Liver (tissue), 9 donors: ENCODE measurements around the gene B9D2. TPM values are rescaled to one million over a fixed set of nuclear protein-coding genes. Genes with fewer than 3 reads are reported as not detected.

ENCODE experiments used
- DNase-seq: peaks from one replicate; pipeline ENCODE4 v3.0.0-alpha.2; 2017; ENCODE audit warnings: low spot score
- H3K27ac ChIP-seq, 2 donors: one replicate each; pipeline ENCODE4 v1.7.0; 2013; ENCODE audit warnings: inconsistent platforms in 2 of 2, low read length in 2 of 2, control low read depth in 1 of 2, low read depth in 1 of 2, mild to moderate bottlenecking in 1 of 2
- H3K27me3 ChIP-seq, 4 donors: one replicate each; pipeline versions ENCODE4 v1.6.1 to v1.7.0; 2013; ENCODE audit warnings: low read length in 3 of 4, inconsistent platforms in 1 of 4, mild to moderate bottlenecking in 1 of 4, moderate library complexity in 1 of 4; ENCODE audit not compliant: control insufficient read depth in 4 of 4, insufficient read depth in 4 of 4
- H3K36me3 ChIP-seq, 4 donors: one replicate each; pipeline versions ENCODE4 v1.6.1 to v1.7.0; 2013; ENCODE audit warnings: low read length in 3 of 4, mild to moderate bottlenecking in 3 of 4, low read depth in 1 of 4, moderate library complexity in 1 of 4; ENCODE audit not compliant: control insufficient read depth in 4 of 4, insufficient read depth in 3 of 4
- H3K4me1 ChIP-seq, 4 donors: one replicate each; pipeline versions ENCODE4 v1.6.1 to v1.7.0; 2013; ENCODE audit warnings: low read length in 3 of 4, mild to moderate bottlenecking in 3 of 4, moderate library complexity in 1 of 4; ENCODE audit not compliant: control insufficient read depth in 4 of 4, insufficient read depth in 4 of 4
- H3K4me3 ChIP-seq, 3 donors: one replicate each; pipeline versions ENCODE4 v1.6.1 to v1.7.0; 2013; ENCODE audit warnings: low read length in 3 of 3, control low read depth in 1 of 3, low read depth in 1 of 3, mild to moderate bottlenecking in 1 of 3
- H3K9ac ChIP-seq, 2 donors: one replicate each; pipeline ENCODE4 v1.7.0; 2013; ENCODE audit warnings: low read length in 2 of 2, mild to moderate bottlenecking in 2 of 2, moderate library complexity in 2 of 2, control low read depth in 1 of 2, low read depth in 1 of 2
- H3K9me3 ChIP-seq, 4 donors: one replicate each; pipeline versions ENCODE4 v1.6.1 to v1.7.0; 2013; ENCODE audit warnings: low read length in 3 of 4; ENCODE audit not compliant: control insufficient read depth in 4 of 4
- ATF3 ChIP-seq: IDR thresholded peaks from 2 replicates; pipeline ENCODE4 v1.6.1; 2016; ENCODE audit warnings: antibody characterized with exemption
- CTCF ChIP-seq: fragments of 150-350 bp; IDR thresholded peaks from 2 replicates; pipeline ENCODE4 v1.5.1; 2017; ENCODE audit warnings: improper control_type of control experiment, low read depth, low read length; ENCODE audit not compliant: missing input control
- EGR1 ChIP-seq, 2 donors: IDR thresholded peaks; 2 replicates each; pipeline ENCODE4 v1.6.1; 2016 to 2018; ENCODE audit warnings: antibody characterized with exemption in 2 of 2, low read depth in 2 of 2
- FOXA1 ChIP-seq: IDR thresholded peaks from 2 replicates; pipeline ENCODE4 v1.6.1; 2016; ENCODE audit warnings: antibody characterized with exemption
- GABPA ChIP-seq, 2 donors: IDR thresholded peaks in 1 of 2; conservative IDR thresholded peaks in 1 of 2; 2 replicates each; pipeline ENCODE4 v1.6.1; 2016; ENCODE audit warnings: antibody characterized with exemption in 2 of 2, mild to moderate bottlenecking in 1 of 2, moderate library complexity in 1 of 2
- JUND ChIP-seq, 2 donors: IDR thresholded peaks; 2 replicates each; pipeline ENCODE4 v1.6.1; 2016; ENCODE audit warnings: antibody characterized with exemption in 2 of 2
- MAX ChIP-seq: IDR thresholded peaks from 2 replicates; pipeline ENCODE4 v1.6.1; 2016; ENCODE audit warnings: antibody characterized with exemption
- NR2F2 ChIP-seq: IDR thresholded peaks from 2 replicates; pipeline ENCODE4 v1.6.1; 2016; ENCODE audit warnings: antibody characterized with exemption
- RAD21 ChIP-seq, 2 donors: IDR thresholded peaks; 2 replicates each; pipeline ENCODE4 v1.6.1; 2016; ENCODE audit warnings: antibody characterized with exemption in 2 of 2, mild to moderate bottlenecking in 2 of 2
- REST ChIP-seq: IDR thresholded peaks from 2 replicates; pipeline ENCODE4 v1.6.1; 2016; ENCODE audit warnings: antibody characterized with exemption, mild to moderate bottlenecking
- RXRA ChIP-seq, 2 donors: IDR thresholded peaks; 2 replicates each; pipeline ENCODE4 v1.6.1; 2017 to 2018; ENCODE audit warnings: antibody characterized with exemption in 2 of 2, mild to moderate bottlenecking in 1 of 2
- SP1 ChIP-seq: IDR thresholded peaks from 2 replicates; pipeline ENCODE4 v1.6.1; 2018; ENCODE audit warnings: antibody characterized with exemption, mild to moderate bottlenecking
- TAF1 ChIP-seq: conservative IDR thresholded peaks from 2 replicates; pipeline ENCODE4 v1.6.1; 2016; ENCODE audit warnings: antibody characterized with exemption, mild to moderate bottlenecking
- YY1 ChIP-seq: IDR thresholded peaks from 2 replicates; pipeline ENCODE4 v1.6.1; 2016; ENCODE audit warnings: antibody characterized with exemption, mild to moderate bottlenecking
- ZBTB33 ChIP-seq: IDR thresholded peaks from 2 replicates; pipeline ENCODE4 v1.6.1; 2016; ENCODE audit warnings: antibody characterized with exemption
- WGBS: extraction: QIAGEN DNeasy Blood & Tissue Kit; methylation state at CpG from one replicate; pipeline ENCODE4 v1.1.7; 2013; 5-methylcytosine and 5-hydroxymethylcytosine counted together
- polyA plus RNA-seq, 2 donors: library from polyadenylated mRNA; stranded (reverse) in 1 of 2; unstranded in 1 of 2; fragments of 200-250 nt in 1 of 2; fragments of >200 nt in 1 of 2; fragmentation: Nextera tagmentation in 1 of 2; extraction: Ambion mirVana in 1 of 2; gene quantifications; one replicate each; pipeline versions ENCODE4 v1.2.1 to v1.2.3, GENCODE V29; 2013 to 2015
- total RNA-seq, 2 donors: library from RNA; depleted of rRNA; stranded (reverse); fragments of >200 nt; gene quantifications; one replicate each; pipeline ENCODE4 v1.2.3, GENCODE V29; 2014
- donor health status: healthy.
- donor health status: healthy.
- donor health status: healthy.
- donor health status: healthy.
- donor health status: healthy.

B9D2 gene
- total and polyA plus RNA-seq, 4 donors = 2.4 to 3.7 (median 3.0) TPM

- no peaks in the 10 kb centered on the region for H3K27me3 ChIP-seq
- H3K27ac ChIP-seq = peak overlapping the region; percentile 38 to 80
- WGBS = 30% methylated on average over 33 of the region's 33 CpGs
- no peak overlapping the region for H3K4me3 ChIP-seq
- peaks cover 0 to 4% (median 0%) of the 10 kb centered on the region in 4 donors for H3K36me3 ChIP-seq
- TF ChIP-seq RAD21 (IDR thresholded peaks at IDR 0.05) (peak in 1 of 2 donors; percentile 0), JUND (IDR thresholded peaks at IDR 0.05) (no peak), GABPA (IDR thresholded peaks at IDR 0.05 in 1 of 2, conservative IDR thresholded peaks at IDR 0.05 in 1 of 2) (no peak), NR2F2 (no peak), SP1 (peak; percentile 40), YY1 (no peak)
- H3K4me1 ChIP-seq = peaks cover 10 to 48% (median 23%) of the 10 kb centered on the region in 4 donors
- no peak for DNase-seq
- H3K9me3 ChIP-seq = no peaks in the 10 kb centered on the region
- H3K9ac ChIP-seq = peak overlapping the region in 1 of 2 donors; percentile 24
These were observed 36.3 kb downstream of the B9D2 start for GRCh38 chr19:41327576-41328156.

GRCh38 chr19:41327076-41327575 is 36.8 kb downstream of the B9D2 start:
- no peaks in the 10 kb centered on the region for H3K9me3 ChIP-seq
- peaks cover 10 to 53% (median 23%) of the 10 kb centered on the region in 4 donors for H3K4me1 ChIP-seq
- peaks cover 0 to 4% (median 0%) of the 10 kb centered on the region in 4 donors for H3K36me3 ChIP-seq
- no peak overlapping the region for H3K4me3 ChIP-seq
- H3K27me3 ChIP-seq = no peaks in the 10 kb centered on the region
- DNase-seq = no peak
- TF ChIP-seq CTCF (no peak), EGR1 (IDR thresholded peaks at IDR 0.05; ENCODE audit: low read depth in 2 of 2) (peak in 1 of 2 donors; percentile 56), SP1 (no peak), ZBTB33 (no peak), TAF1 (no peak), REST (no peak), MAX (peak; percentile 9), NR2F2 (peak; percentile 33), FOXA1 (no peak), ATF3 (no peak), RXRA (IDR thresholded peaks at IDR 0.05) (no peak), GABPA (IDR thresholded peaks at IDR 0.05 in 1 of 2, conservative IDR thresholded peaks at IDR 0.05 in 1 of 2) (peak in 1 of 2 donors; percentile 68), YY1 (no peak)
- H3K9ac ChIP-seq = no peak overlapping the region
- H3K27ac ChIP-seq = peak overlapping the region; percentile 38 to 80
- WGBS = 46% methylated on average over 13 of the region's 13 CpGs
